Hepatocyte (in vitro differentiated cells): ENCODE data around the gene ZBTB25. TPM values are rescaled to one million over a fixed set of nuclear protein-coding genes. Genes with fewer than 3 reads are reported as not detected.
A peak's percentile ranks its signal among the peaks of the same experiment; 100 is the strongest.

ENCODE experiments used
- DNase-seq: peaks from one replicate; pipeline ENCODE4 v3.0.0-alpha.2; 2016; ENCODE audit warnings: low spot score
- H2AFZ ChIP-seq: fragments of 200-600 bp; sonication (generic); 2 replicates; pipeline ENCODE4 v1.6.0; 2016; ENCODE audit warnings: antibody characterized with exemption, mild to moderate bottlenecking
- H3K27ac ChIP-seq: fragments of 200-600 bp; sonication (generic); 2 replicates; pipeline ENCODE4 v1.5.1; 2016; ENCODE audit warnings: mild to moderate bottlenecking
- H3K27me3 ChIP-seq: fragments of 200-600 bp; sonication (generic); 2 replicates; pipeline ENCODE4 v1.6.1; 2016
- H3K36me3 ChIP-seq: fragments of 200-600 bp; sonication (generic); replicated peaks from 2 replicates; pipeline ENCODE4 v1.5.1; 2016; ENCODE audit warnings: low read depth; ENCODE audit not compliant: insufficient read depth
- H3K4me1 ChIP-seq: fragments of 200-600 bp; sonication (generic); 2 replicates; pipeline ENCODE4 v1.5.1; 2016; ENCODE audit warnings: mild to moderate bottlenecking, moderate library complexity; ENCODE audit not compliant: insufficient read depth
- H3K4me2 ChIP-seq: fragments of 200-600 bp; sonication (generic); 2 replicates; pipeline ENCODE4 v1.6.0; 2016
- H3K4me3 ChIP-seq: fragments of 200-600 bp; sonication (generic); 2 replicates; pipeline ENCODE4 v1.5.1; 2016; ENCODE audit warnings: mild to moderate bottlenecking
- H3K79me2 ChIP-seq: fragments of 200-600 bp; sonication (generic); 2 replicates; pipeline ENCODE4 v1.6.0; 2017; ENCODE audit warnings: mild to moderate bottlenecking
- H3K9me2 ChIP-seq: fragments of 200-600 bp; sonication (generic); replicated peaks from 2 replicates; pipeline ENCODE4 v1.6.0; 2017; ENCODE audit warnings: mild to moderate bottlenecking; ENCODE audit not compliant: insufficient read depth
- H3K9me3 ChIP-seq: fragments of 200-600 bp; sonication (generic); 2 replicates; pipeline ENCODE4 v1.5.1; 2016; ENCODE audit warnings: low read depth, mild to moderate bottlenecking
- H4K20me1 ChIP-seq: fragments of 200-600 bp; sonication (generic); 2 replicates; pipeline ENCODE4 v1.6.0; 2016; ENCODE audit warnings: mild to moderate bottlenecking; ENCODE audit not compliant: insufficient read depth, poor library complexity, severe bottlenecking
- EZH2 ChIP-seq: fragments of 200-600 bp; sonication (generic); IDR thresholded peaks from 2 replicates; pipeline ENCODE4 v1.6.1; 2016; ENCODE audit warnings: antibody characterized with exemption, mild to moderate bottlenecking, borderline replicate concordance
- EZH2phosphoT487 ChIP-seq: fragments of 200-600 bp; sonication (generic); IDR thresholded peaks from one replicate; pipeline ENCODE4 v1.6.1; 2018; ENCODE audit warnings: antibody characterized with exemption, mild to moderate bottlenecking, low read depth, moderate library complexity; ENCODE audit not compliant: unreplicated experiment, severe bottlenecking
- WGBS: methylation state at CpG from one replicate; pipeline ENCODE4 v1.1.6; 2016; ENCODE audit warnings: low lambda C conversion rate; ENCODE audit errors: missing lambda C conversion rate; 5-methylcytosine and 5-hydroxymethylcytosine counted together
- polyA plus RNA-seq: library from polyadenylated mRNA; unstranded; fragments of >200 nt; fragmentation: Nextera tagmentation; extraction: Ambion mirVana; gene quantifications from 2 replicates; pipeline ENCODE4 v1.2.1, GENCODE V29; 2016
- total RNA-seq: library from RNA; depleted of rRNA; stranded (reverse); fragments of >200 nt; gene quantifications from 2 replicates; pipeline ENCODE4 v1.2.3, GENCODE V29; 2014
- TF ChIP-seq, protein P1 (sequence below): fragments of 200-600 bp; sonication (generic); IDR thresholded peaks from 2 replicates; pipeline ENCODE4 v1.5.1; 2016; ENCODE audit warnings: antibody characterized with exemption, mild to moderate bottlenecking; ENCODE audit not compliant: poor library complexity

The ZBTB25 gene
- total and polyA plus RNA-seq, 2 experiments from 2014 or later: 7.0 to 8.4 TPM

DNA sequence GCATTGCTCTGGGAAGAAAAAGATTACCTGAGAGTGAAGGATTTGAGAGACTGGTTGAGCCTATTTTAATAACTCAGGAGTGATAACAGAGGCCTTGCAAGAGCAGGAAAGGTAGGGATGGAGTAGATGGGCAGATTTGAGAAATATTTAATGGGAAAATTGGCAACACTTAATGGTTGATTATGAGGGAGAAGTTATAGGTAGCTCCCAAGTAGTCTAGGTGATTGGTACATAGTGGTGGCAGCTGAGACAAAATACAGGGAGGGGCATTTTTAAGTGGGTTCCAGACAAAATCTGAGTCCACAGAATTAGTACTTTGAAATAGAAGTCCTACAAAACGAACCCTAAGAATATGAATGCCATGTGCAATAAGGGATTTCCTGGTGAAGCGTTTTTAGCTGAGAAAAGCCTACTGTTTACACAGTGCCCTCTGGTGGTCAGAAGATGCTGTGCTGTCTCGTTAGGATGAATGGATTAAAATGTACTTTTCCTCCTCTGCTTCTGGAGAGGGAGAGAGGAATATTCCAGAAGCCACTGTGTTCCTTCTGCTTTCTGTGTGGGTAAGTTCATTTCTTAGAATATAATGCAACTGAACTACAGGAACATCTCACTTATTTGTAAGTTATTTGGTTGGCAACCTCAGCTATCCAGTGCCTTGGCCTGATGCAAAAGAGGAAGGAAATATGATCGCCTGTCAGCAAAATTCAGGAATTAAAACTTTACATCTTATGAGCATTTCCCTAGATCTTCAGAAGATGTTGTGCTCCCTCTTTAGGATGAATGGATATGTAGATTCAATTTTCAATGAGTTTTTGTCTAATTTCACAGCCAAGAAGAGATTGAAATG lies 7.4 kb upstream of the ZBTB25 start:
- Histone ChIP-seq H3K79me2 (peaks cover 98% of the 10 kb centered on the region), H3K9me2 (no peaks in the 10 kb centered on the region), H3K4me3 (no peak overlapping the region), H3K27ac (no peak overlapping the region), H3K4me2 (peak overlapping the region; percentile 12), H3K4me1 (peaks cover 33% of the 10 kb centered on the region), H3K9me3 (no peaks in the 10 kb centered on the region), H2AFZ (no peak overlapping the region), H4K20me1 (peaks cover 96% of the 10 kb centered on the region), H3K27me3 (no peaks in the 10 kb centered on the region), H3K36me3 (no peaks in the 10 kb centered on the region)
- DNase-seq: peak; percentile 85
- no peak for TF ChIP-seq EZH2phosphoT487
- TF ChIP-seq, protein P1, sequence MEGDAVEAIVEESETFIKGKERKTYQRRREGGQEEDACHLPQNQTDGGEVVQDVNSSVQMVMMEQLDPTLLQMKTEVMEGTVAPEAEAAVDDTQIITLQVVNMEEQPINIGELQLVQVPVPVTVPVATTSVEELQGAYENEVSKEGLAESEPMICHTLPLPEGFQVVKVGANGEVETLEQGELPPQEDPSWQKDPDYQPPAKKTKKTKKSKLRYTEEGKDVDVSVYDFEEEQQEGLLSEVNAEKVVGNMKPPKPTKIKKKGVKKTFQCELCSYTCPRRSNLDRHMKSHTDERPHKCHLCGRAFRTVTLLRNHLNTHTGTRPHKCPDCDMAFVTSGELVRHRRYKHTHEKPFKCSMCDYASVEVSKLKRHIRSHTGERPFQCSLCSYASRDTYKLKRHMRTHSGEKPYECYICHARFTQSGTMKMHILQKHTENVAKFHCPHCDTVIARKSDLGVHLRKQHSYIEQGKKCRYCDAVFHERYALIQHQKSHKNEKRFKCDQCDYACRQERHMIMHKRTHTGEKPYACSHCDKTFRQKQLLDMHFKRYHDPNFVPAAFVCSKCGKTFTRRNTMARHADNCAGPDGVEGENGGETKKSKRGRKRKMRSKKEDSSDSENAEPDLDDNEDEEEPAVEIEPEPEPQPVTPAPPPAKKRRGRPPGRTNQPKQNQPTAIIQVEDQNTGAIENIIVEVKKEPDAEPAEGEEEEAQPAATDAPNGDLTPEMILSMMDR: peak; percentile 88
- 28% methylated on average over 4 of the region's 4 CpGs for WGBS

DNA sequence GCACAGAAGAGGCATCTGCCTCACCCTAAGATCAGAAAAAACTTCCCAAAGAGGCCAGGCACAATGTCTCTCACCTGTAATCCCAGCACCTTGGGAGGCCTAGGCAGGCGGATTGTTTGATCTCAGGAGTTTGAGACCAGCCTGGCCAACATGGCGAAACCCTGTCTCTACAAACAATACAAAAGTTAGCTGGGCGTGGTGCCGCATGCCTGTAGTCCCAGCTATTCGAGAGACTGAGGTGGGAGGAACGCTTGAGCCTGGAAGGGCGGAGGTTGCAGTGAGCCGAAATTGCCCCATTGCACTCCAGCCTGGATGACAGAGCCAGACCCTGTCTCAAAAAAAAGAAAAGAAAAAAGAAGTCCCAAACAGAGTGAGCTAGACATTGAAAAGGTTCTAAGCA lies 5.4 kb upstream of the ZBTB25 start:
- Histone ChIP-seq H3K4me1 (peaks cover 27% of the 10 kb centered on the region), H3K9me2 (no peaks in the 10 kb centered on the region), H4K20me1 (peaks cover 84% of the 10 kb centered on the region), H3K9me3 (no peaks in the 10 kb centered on the region), H3K4me3 (no peak overlapping the region), H2AFZ (no peak overlapping the region), H3K79me2 (peaks cover 87% of the 10 kb centered on the region), H3K27ac (no peak overlapping the region), H3K36me3 (no peaks in the 10 kb centered on the region), H3K4me2 (peak overlapping the region; percentile 90), H3K27me3 (no peaks in the 10 kb centered on the region)
- 70% methylated on average over 8 of the region's 8 CpGs for WGBS
- no peak for DNase-seq
- no peak for TF ChIP-seq EZH2phosphoT487
- TF ChIP-seq, protein P1: no peak
- no peak for TF ChIP-seq EZH2

DNA sequence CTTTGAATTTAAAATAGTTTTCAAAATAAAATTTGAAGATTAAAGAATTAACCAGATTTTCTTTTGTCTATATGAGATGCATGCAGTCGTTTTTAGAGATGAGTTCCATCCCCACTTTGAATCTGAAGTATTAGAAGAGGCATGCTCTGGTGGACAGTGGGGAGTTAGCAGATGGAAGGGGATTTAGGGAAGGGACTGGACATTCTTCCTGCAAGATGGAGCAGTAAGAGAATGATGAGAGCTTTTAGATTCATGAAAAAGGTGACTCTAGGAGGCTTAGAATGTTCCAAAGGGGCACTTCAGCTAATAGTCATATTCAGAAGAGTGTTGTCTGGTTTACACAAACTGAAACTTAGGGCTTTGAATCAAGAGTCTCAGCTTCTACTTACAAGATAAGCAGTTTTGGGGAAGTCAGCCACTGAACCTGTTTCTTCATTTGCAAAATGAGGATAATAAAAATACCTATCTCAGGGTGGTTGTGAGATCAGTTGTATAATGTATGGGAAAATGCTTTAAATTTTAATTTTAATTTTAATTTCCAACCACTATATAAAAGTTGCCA lies 4.7 kb upstream of the ZBTB25 start:
- Histone ChIP-seq H3K79me2 (peaks cover 80% of the 10 kb centered on the region), H3K27me3 (no peaks in the 10 kb centered on the region), H3K36me3 (no peaks in the 10 kb centered on the region), H3K27ac (peak overlapping the region; percentile 100), H3K4me2 (peak overlapping the region; percentile 90), H3K4me3 (no peak overlapping the region), H3K9me2 (no peaks in the 10 kb centered on the region), H2AFZ (no peak overlapping the region), H3K9me3 (no peaks in the 10 kb centered on the region), H3K4me1 (peaks cover 27% of the 10 kb centered on the region), H4K20me1 (peaks cover 77% of the 10 kb centered on the region)
- no peak for TF ChIP-seq EZH2phosphoT487
- TF ChIP-seq EZH2: no peak
- TF ChIP-seq, protein P1: no peak
- DNase-seq: no peak
- 59% methylated on average over 1 of the region's 1 CpG for WGBS
